Chondrocyte (in vitro differentiated cells): ENCODE measurements around the gene INTS15. TPM values are rescaled to one million over a fixed set of nuclear protein-coding genes. Genes with fewer than 3 reads are reported as not detected.
"Not testable (repeated sequence)": the region's sequence is repeated elsewhere in the genome, so short reads cannot be mapped to it uniquely, and the experiment has no call there.

Experiments used
- DNase-seq: peaks from one replicate; pipeline ENCODE4 v3.0.0; 2021; ENCODE audit warnings: mixed read lengths, low spot score
- H3K27ac Mint-ChIP-seq: one replicate; pipeline ENCODE4 v1.8.0; 2021; ENCODE audit warnings: mild to moderate bottlenecking, moderate library complexity, mixed read lengths; ENCODE audit not compliant: unreplicated experiment
- H3K27me3 Mint-ChIP-seq: 2 replicates; pipeline ENCODE4 v1.8.0; 2021; ENCODE audit warnings: low read depth, mixed read lengths
- H3K36me3 Mint-ChIP-seq: 2 replicates; pipeline ENCODE4 v1.8.0; 2021; ENCODE audit warnings: low read depth, mixed read lengths
- H3K4me1 Mint-ChIP-seq: 2 replicates; pipeline ENCODE4 v1.8.0; 2021; ENCODE audit warnings: low read depth, mild to moderate bottlenecking, mixed read lengths
- H3K4me3 Mint-ChIP-seq: one replicate; pipeline ENCODE4 v1.8.0; 2021; ENCODE audit warnings: mild to moderate bottlenecking, moderate library complexity, mixed read lengths; ENCODE audit not compliant: unreplicated experiment
- H3K9me3 Mint-ChIP-seq: 2 replicates; pipeline ENCODE4 v1.8.0; 2021; ENCODE audit warnings: low read depth, mixed read lengths
- total RNA-seq: library from RNA; stranded (reverse); gene quantifications from 3 replicates; pipeline ENCODE4 v1.2.1, GENCODE V29; 2021
- TF ChIP-seq, protein P1 (sequence below): fragments of 200-600 bp; sonication (generic); IDR thresholded peaks from 2 replicates; pipeline ENCODE4 v1.5.0; 2021; ENCODE audit warnings: antibody characterized with exemption, mild to moderate bottlenecking, moderate library complexity

The INTS15 gene
- total RNA-seq, 1 donor from 2014 or later: 30.0 TPM

DNA sequence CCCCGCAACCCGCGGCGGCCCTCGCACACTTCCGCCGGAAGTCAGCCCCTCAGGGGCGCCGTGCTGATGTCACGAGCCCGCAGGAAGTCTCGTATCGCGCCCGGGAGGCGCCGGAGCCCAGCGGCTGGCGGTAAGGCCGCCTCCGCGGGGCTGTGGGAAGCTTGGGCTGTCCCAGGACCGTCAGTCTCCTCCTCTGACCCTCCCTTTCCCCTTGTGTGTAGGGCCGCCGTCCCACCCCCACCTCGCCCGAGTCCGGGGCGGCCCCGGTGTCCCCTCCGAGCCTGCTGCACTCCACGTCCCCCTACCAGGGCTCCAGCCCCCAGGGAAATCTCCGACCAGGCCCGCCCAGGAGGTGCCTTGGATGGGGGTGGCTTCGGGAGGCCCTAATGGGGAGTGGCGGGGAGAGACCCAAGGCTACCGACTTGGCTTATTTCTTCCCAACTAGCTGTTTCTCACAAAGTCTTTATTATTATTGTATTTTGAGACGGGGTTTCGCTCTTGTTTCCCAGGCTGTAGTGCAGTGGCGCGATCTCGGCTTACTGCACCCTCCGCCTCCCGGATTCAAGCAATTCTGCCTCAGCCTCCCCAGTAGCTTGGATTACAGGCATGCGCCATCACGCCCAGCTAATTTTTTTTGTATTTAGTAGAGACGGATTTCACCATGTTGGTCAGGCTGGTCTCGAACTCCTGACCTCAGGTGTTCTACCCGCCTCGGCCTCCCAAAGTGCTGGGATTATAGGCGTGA is 12.3 kb upstream of the INTS15 start, which contains the start of gene ZDHHC4:
TSS of gene ZDHHC4 (plus strand) at position 86 of the 745 bp plus-strand sequence. CDS start 3,108 bp downstream, outside the sequence.
- TF ChIP-seq, protein P1, sequence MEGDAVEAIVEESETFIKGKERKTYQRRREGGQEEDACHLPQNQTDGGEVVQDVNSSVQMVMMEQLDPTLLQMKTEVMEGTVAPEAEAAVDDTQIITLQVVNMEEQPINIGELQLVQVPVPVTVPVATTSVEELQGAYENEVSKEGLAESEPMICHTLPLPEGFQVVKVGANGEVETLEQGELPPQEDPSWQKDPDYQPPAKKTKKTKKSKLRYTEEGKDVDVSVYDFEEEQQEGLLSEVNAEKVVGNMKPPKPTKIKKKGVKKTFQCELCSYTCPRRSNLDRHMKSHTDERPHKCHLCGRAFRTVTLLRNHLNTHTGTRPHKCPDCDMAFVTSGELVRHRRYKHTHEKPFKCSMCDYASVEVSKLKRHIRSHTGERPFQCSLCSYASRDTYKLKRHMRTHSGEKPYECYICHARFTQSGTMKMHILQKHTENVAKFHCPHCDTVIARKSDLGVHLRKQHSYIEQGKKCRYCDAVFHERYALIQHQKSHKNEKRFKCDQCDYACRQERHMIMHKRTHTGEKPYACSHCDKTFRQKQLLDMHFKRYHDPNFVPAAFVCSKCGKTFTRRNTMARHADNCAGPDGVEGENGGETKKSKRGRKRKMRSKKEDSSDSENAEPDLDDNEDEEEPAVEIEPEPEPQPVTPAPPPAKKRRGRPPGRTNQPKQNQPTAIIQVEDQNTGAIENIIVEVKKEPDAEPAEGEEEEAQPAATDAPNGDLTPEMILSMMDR: peak; percentile 4
- Mint-ChIP-seq H3K27ac (peak within 1 kb of the TSS; percentile 91), H3K36me3 (peaks cover 17% of the 10 kb centered on the region), H3K4me3 (peak within 1 kb of the TSS; percentile 83), H3K9me3 (no peaks in the 10 kb centered on the region), H3K27me3 (no peaks in the 10 kb centered on the region), H3K4me1 (peaks cover 16% of the 10 kb centered on the region)
- DNase-seq: no peak

DNA sequence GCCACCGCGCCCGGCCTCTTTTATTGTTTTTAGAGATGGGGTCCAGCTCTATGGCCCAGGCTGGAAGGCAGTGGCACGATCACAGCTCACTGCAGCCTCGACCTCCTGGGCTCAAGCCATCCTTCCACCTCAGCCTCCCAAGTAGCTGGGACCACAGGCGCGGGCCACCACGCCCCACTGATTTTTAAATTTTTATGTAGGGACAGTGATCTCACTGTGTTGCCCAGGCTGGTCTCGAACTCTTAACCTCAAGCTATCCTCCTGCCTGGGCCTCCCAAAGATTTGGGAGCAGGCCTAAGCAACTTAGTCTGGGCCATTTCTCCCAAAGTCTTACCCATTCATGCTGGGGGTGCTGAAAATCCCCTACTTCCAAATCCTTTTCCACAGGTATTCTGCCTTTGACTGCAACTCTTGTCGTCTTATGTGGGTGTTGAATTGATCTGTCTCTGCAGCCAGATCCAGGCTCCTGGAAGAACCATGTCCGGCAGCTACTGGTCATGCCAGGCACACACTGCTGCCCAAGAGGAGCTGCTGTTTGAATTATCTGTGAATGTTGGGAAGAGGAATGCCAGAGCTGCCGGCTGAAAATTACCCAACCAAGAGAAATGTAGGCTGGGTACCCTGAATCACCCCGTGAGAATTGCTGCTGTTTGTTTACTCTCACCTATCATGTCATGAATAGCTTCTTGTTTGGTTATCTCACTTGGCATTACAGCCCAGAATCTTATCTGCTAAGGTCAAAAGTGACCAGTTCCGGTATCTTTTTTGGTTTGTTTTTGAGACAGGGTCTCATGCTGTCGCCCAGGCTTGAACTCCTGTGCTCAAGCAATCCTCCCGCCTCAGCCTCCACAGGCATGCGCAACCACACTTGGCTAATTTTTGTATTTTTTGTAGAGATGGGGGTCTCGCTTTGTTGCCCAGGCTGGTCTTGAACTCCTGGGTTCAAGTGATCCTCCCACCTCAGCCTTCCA is 11.4 kb upstream of the INTS15 start:
- Mint-ChIP-seq H3K4me3 (peak overlapping the region; percentile 83), H3K27ac (peak overlapping the region; percentile 18), H3K36me3 (peaks cover 17% of the 10 kb centered on the region), H3K27me3 (no peaks in the 10 kb centered on the region), H3K9me3 (no peaks in the 10 kb centered on the region), H3K4me1 (peaks cover 16% of the 10 kb centered on the region)
- TF ChIP-seq, protein P1: no peak
- no peak for DNase-seq

DNA sequence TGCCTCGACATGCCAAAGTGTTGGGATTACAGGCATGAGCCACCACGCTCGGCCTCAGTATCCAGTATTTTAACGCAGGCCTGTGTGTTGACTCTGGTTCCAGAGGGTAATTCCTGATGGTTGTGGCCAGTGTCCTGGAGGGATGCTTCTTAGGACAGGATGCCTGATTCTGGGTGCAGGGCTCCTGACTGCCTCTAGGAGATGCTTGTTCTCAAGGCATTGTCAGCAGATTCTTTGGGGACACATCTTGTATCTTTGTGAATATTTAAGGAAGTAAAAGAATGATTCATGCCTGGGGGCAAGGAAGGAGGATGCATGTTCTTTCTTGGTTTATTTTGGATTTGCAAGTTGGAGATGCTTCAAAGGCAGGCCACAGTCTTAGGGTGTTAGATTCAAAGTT is 10.4 kb upstream of the INTS15 start:
- no peak for DNase-seq
- TF ChIP-seq, protein P1: peak; percentile 36
- peaks cover 16% of the 10 kb centered on the region for H3K4me1 Mint-ChIP-seq
- H3K9me3 Mint-ChIP-seq: no peaks in the 10 kb centered on the region
- peaks cover 19% of the 10 kb centered on the region for H3K36me3 Mint-ChIP-seq
- H3K27ac Mint-ChIP-seq: no peak overlapping the region
- no peaks in the 10 kb centered on the region for H3K27me3 Mint-ChIP-seq
- no peak overlapping the region for H3K4me3 Mint-ChIP-seq

DNA sequence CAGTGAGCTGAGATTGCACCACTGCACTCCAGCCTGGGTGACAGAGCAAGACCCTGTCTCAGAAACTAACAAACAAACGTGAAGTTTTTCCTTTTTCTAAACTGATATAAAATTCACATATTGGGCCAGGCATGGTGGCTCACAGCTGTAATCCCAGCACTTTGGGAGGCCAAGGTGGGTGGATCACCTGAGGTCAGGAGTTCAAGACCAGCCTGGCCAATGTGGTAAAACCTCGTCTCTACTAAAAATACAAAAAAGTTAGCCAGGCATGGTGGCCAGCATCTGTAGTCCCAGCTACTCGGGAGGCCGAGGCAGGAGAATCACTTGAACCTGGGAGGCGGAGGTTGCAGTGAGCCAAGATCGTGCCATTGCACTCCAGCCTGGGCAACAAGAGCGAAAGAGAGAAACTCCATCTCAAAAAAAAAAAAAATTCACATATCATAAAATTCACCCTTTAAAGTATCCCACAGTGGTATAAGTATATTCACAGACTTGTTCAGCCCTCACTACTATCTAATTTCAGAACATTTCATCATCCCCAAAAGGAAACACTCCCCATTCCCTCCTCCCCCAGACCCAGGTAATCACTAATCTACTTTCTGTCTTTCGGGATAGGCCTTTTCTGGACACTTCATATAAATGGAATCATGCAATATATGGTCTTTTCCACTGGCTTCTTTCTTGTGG is 3.9 kb upstream of the INTS15 start:
- H3K27ac Mint-ChIP-seq: peak overlapping the region; percentile 36
- not testable (repeated sequence) for DNase-seq, H3K27me3 Mint-ChIP-seq, H3K4me3 Mint-ChIP-seq, H3K9me3 Mint-ChIP-seq, H3K4me1 Mint-ChIP-seq
- peaks cover 34% of the 10 kb centered on the region for H3K36me3 Mint-ChIP-seq

DNA sequence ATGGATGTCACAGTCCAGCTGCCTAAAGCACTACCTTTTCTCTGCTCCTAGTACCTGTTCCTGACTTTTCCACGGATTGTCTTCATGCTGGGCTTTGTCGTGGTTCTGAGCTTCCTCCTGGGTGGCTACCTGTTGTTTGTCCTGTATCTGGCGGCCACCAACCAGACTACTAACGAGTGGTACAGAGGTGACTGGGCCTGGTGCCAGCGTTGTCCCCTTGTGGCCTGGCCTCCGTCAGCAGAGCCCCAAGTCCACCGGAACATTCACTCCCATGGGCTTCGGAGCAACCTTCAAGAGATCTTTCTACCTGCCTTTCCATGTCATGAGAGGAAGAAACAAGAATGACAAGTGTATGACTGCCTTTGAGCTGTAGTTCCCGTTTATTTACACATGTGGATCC is 1.3 kb upstream of the INTS15 start:
- TF ChIP-seq, protein P1: no peak
- Mint-ChIP-seq H3K4me3 (no peak overlapping the region), H3K27ac (peak overlapping the region; percentile 70), H3K4me1 (peaks cover 17% of the 10 kb centered on the region), H3K9me3 (no peaks in the 10 kb centered on the region), H3K27me3 (no peaks in the 10 kb centered on the region), H3K36me3 (peaks cover 22% of the 10 kb centered on the region)
- DNase-seq: no peak
